B cell (primary cell): Measurements from ENCODE around the gene EML2. TPM values are rescaled to one million over a fixed set of nuclear protein-coding genes. Genes with fewer than 3 reads are reported as not detected.
"Not testable (repeated sequence)": the region's sequence is repeated elsewhere in the genome, so short reads cannot be mapped to it uniquely, and the experiment has no call there.

Experiments used
- ATAC-seq: fragments of 200-7000 bp; cut with Tn5 transposase; one replicate; pipeline ENCODE4 v1.10.0; 2021; ENCODE audit warnings: low read depth, mild to moderate bottlenecking, moderate number of reproducible peaks, moderate library complexity
- CTCF ChIA-PET: fragments of 350-600 bp; sonication (Branson Sonifier 250); formaldehyde crosslinking; loops from one replicate; lab custom pipeline; 2021; ENCODE audit warnings: antibody characterized with exemption, inconsistent platforms; lab: Charles Lee
- POLR2A ChIA-PET: fragments of 350-600 bp; sonication (Branson Sonifier 250); formaldehyde crosslinking; loops from one replicate; lab custom pipeline; 2021; ENCODE audit warnings: antibody characterized with exemption; lab: Charles Lee
- DNase-seq: peaks from one replicate; pipeline ENCODE4 v3.0.0; 2013
- H2AFZ ChIP-seq: 2 replicates; pipeline ENCODE4 v1.6.1; 2012; ENCODE audit warnings: mild to moderate bottlenecking, low read depth, low read length; ENCODE audit not compliant: insufficient read depth, poor library complexity, severe bottlenecking
- H3K27ac ChIP-seq, 2 donors: 1 replicate in 1 of 2; 2 replicates in 1 of 2; pipeline ENCODE4 v1.5.1; 2012 to 2013; ENCODE audit warnings: low read length in 2 of 2, mild to moderate bottlenecking in 2 of 2, moderate library complexity in 1 of 2
- H3K27me3 ChIP-seq, 4 experiments: fragments of 200-600 bp in 1 of 4; sonication (generic) in 1 of 4; replicated peaks in 1 of 4; 1 replicate in 2 of 4; 2 replicates in 2 of 4; pipeline versions ENCODE4 v1.6.1 to v1.7.0; 2013 to 2016; ENCODE audit warnings: low read length in 3 of 4, mild to moderate bottlenecking in 2 of 4, mixed read lengths in 1 of 4, moderate library complexity in 1 of 4; ENCODE audit not compliant: insufficient read depth in 4 of 4, control insufficient read depth in 3 of 4; ENCODE audit errors: control extremely low read depth in 1 of 4
- H3K36me3 ChIP-seq, 2 experiments: replicated peaks in 1 of 2; 1 replicate in 1 of 2; 2 replicates in 1 of 2; pipeline versions ENCODE4 v1.6.1 to v1.7.1; 2013; ENCODE audit warnings: low read length in 1 of 2; ENCODE audit not compliant: insufficient read depth in 2 of 2, control insufficient read depth in 1 of 2; ENCODE audit errors: control extremely low read depth in 1 of 2, extremely low read depth in 1 of 2
- H3K4me1 ChIP-seq, 2 donors: fragments of 200-600 bp in 1 of 2; sonication (generic) in 1 of 2; 1 replicate in 1 of 2; 2 replicates in 1 of 2; pipeline versions ENCODE4 v1.5.1 to v1.6.1; 2013 to 2017; ENCODE audit warnings: low read length in 2 of 2; ENCODE audit not compliant: control insufficient read depth in 2 of 2, insufficient read depth in 2 of 2
- H3K4me2 ChIP-seq: replicated peaks from 2 replicates; pipeline ENCODE3; 2012; ENCODE audit warnings: mild to moderate bottlenecking, low read depth, low read length; ENCODE audit not compliant: poor library complexity, severe bottlenecking
- H3K4me3 ChIP-seq, 5 experiments: fragments of 200-600 bp in 1 of 5; sonication (generic) in 1 of 5; 1 replicate in 3 of 5; 2 replicates in 2 of 5; pipeline versions ENCODE4 v1.5.1 to v1.7.0; 2011 to 2016; ENCODE audit warnings: low read length in 4 of 5, mild to moderate bottlenecking in 4 of 5, low read depth in 2 of 5, control low read depth in 1 of 5, moderate library complexity in 1 of 5; ENCODE audit not compliant: insufficient read depth in 1 of 5; ENCODE audit errors: control extremely low read depth in 1 of 5, extremely low read depth in 1 of 5
- H3K79me2 ChIP-seq: fragments of 200-600 bp; sonication (generic); one replicate; pipeline ENCODE4 v1.6.0; 2016; ENCODE audit warnings: low read length; ENCODE audit not compliant: control insufficient read depth, insufficient read depth
- H3K9ac ChIP-seq: fragments of 200-600 bp; sonication (generic); 2 replicates; pipeline ENCODE4 v1.6.1; 2017; ENCODE audit warnings: mild to moderate bottlenecking, low read length, moderate library complexity
- H3K9me3 ChIP-seq, 3 donors: one replicate each; pipeline versions ENCODE4 v1.6.1 to v1.7.1; 2013; ENCODE audit warnings: low read length in 2 of 3; ENCODE audit not compliant: control insufficient read depth in 2 of 3, insufficient read depth in 1 of 3; ENCODE audit errors: control extremely low read depth in 1 of 3
- H4K20me1 ChIP-seq: 2 replicates; pipeline ENCODE4 v1.6.0; 2012; ENCODE audit warnings: mild to moderate bottlenecking, low read length; ENCODE audit not compliant: insufficient read depth, control insufficient read depth, poor library complexity, severe bottlenecking
- H3K27ac Mint-ChIP-seq: one replicate; pipeline ENCODE4 v1.8.0; 2021; ENCODE audit warnings: mixed read lengths
- H3K27me3 Mint-ChIP-seq: one replicate; pipeline ENCODE4 v1.8.0; 2021; ENCODE audit warnings: mixed read lengths
- H3K4me1 Mint-ChIP-seq: one replicate; pipeline ENCODE4 v1.8.0; 2021; ENCODE audit warnings: mixed read lengths
- H3K4me3 Mint-ChIP-seq: one replicate; pipeline ENCODE4 v1.8.0; 2021; ENCODE audit warnings: mixed read lengths
- H3K9me3 Mint-ChIP-seq: one replicate; pipeline ENCODE4 v1.8.0; 2022; ENCODE audit warnings: mixed read lengths; ENCODE audit not compliant: insufficient read depth
- EZH2 ChIP-seq: IDR thresholded peaks from 2 replicates; pipeline ENCODE4 v1.6.1; 2012; ENCODE audit warnings: borderline replicate concordance, low read depth, mild to moderate bottlenecking, moderate library complexity, low read length; ENCODE audit not compliant: insufficient read depth, poor library complexity, severe bottlenecking
- WGBS: methylation state at CpG from one replicate; pipeline ENCODE4 v1.1.5; 2013; ENCODE audit warnings: missing lambda C conversion rate; ENCODE audit not compliant: insufficient coverage; 5-methylcytosine and 5-hydroxymethylcytosine counted together
- intact Hi-C: fragments of 100-400 bp; cut with micrococcal nuclease; formaldehyde crosslinking; loops from one replicate; pipeline ENCODE4 v1.10.0; 2022
- polyA plus RNA-seq: library from polyadenylated mRNA; depleted of rRNA; stranded (reverse); fragments of >200 nt; gene quantifications from 2 replicates; pipeline ENCODE4 v1.2.3, GENCODE V29; 2012
- total RNA-seq, 2 donors: library from RNA; stranded (reverse); fragments of 120-200 nt in 1 of 2; gene quantifications; 1 replicate in 1 of 2; 2 replicates in 1 of 2; pipeline versions ENCODE4 v1.2.3 to v1.2.4, GENCODE V29; 2013 to 2022

Gene EML2
- total and polyA plus RNA-seq, 2 donors (not counting 1 experiment from before 2014, with no cell fraction given) = 75.0 to 88.5 TPM

- H3K4me1 Mint-ChIP-seq = peaks cover 19% of the 10 kb centered on the region
- H3K79me2 ChIP-seq = peaks cover 33% of the 10 kb centered on the region
- H3K36me3 ChIP-seq = peaks cover 0 to 49% of the 10 kb centered on the region in 2 experiments
- no peak for DNase-seq
- 94% methylated on average over 7 of the region's 9 CpGs for WGBS
- H3K27ac Mint-ChIP-seq = no peak overlapping the region
- H3K4me2 ChIP-seq = no peak overlapping the region
- ChIA-PET CTCF (no interaction called here), POLR2A (interaction anchor here (0.7 kb wide), 1 partner anchor 47 kb away, joined by 3 read pairs; no protein-coding TSS in a partner anchor)
- H3K27me3 ChIP-seq = no peaks in the 10 kb centered on the region
- no peak for TF ChIP-seq EZH2
- H3K9ac ChIP-seq = no peak overlapping the region
- intact Hi-C loops = no loop called here
- no peak overlapping the region for H3K4me3 Mint-ChIP-seq
- H3K27me3 Mint-ChIP-seq = no peaks in the 10 kb centered on the region
- H2AFZ ChIP-seq = no peak overlapping the region
- H3K9me3 ChIP-seq = no peaks in the 10 kb centered on the region
- H3K27ac ChIP-seq = no peak overlapping the region
- H4K20me1 ChIP-seq = peaks cover 37% of the 10 kb centered on the region
- ATAC-seq = no peak
- H3K4me3 ChIP-seq = no peak overlapping the region
- H3K4me1 ChIP-seq = peaks cover 6 to 9% of the 10 kb centered on the region in 2 donors
- no peaks in the 10 kb centered on the region for H3K9me3 Mint-ChIP-seq
These were observed 48.4 kb upstream of the EML2 start for GRCh38 chr19:45687599-45687998.

- H2AFZ ChIP-seq, H3K9me3 ChIP-seq, DNase-seq, H3K4me3 ChIP-seq, H3K4me3 Mint-ChIP-seq, H3K27me3 ChIP-seq, H3K4me2 ChIP-seq, ATAC-seq, H3K9me3 Mint-ChIP-seq, H3K27ac Mint-ChIP-seq, H3K9ac ChIP-seq, H3K27ac ChIP-seq, H3K27me3 Mint-ChIP-seq, intact Hi-C loops: not testable (repeated sequence)
- Histone ChIP-seq H3K36me3 (peaks cover 0 to 49% of the 10 kb centered on the region in 2 experiments), H4K20me1 (peaks cover 30% of the 10 kb centered on the region), H3K79me2 (peaks cover 18% of the 10 kb centered on the region), H3K4me1 (peaks cover 9 to 11% of the 10 kb centered on the region in 2 donors)
- ChIA-PET CTCF (interaction anchor here (0.6 to 6.4 kb wide), 5 partner anchors 9 to 246 kb away, joined by 3 to 40 read pairs (median 3); partner anchors contain the start of genes QPCTL and SNRPD2), POLR2A (interaction anchor here (0.7 kb wide), 2 partner anchors 108 to 228 kb away, joined by 3 to 4 read pairs; partner anchors contain the start of gene DMWD)
- peaks cover 16% of the 10 kb centered on the region for H3K4me1 Mint-ChIP-seq
- 86% methylated on average over 10 of the region's 11 CpGs for WGBS
These were observed 45.8 kb upstream of the EML2 start for GRCh38 chr19:45685045-45685444.
